Measurements from ENCODE around the gene ZNF675.
"Not testable (repeated sequence)": the region's sequence is repeated elsewhere in the genome, so short reads cannot be mapped to it uniquely, and the experiment has no call there.

Gene ZNF675

GRCh38 chr19:23686621-23687423 is at the start of gene ZNF675:
TSS of gene ZNF675 (minus strand) at chr19:23687212. CDS start at chr19:23687033, 179 bp downstream.
- DNase-seq: peak; percentile 86

- DNase-seq: not testable (repeated sequence)
These were observed 43.9 kb upstream of the ZNF675 start for GRCh38 chr19:23730729-23731465.

GRCh38 chr19:23724161-23724560 is 37.1 kb upstream of the ZNF675 start:
- DNase-seq: not testable (repeated sequence)

DNA sequence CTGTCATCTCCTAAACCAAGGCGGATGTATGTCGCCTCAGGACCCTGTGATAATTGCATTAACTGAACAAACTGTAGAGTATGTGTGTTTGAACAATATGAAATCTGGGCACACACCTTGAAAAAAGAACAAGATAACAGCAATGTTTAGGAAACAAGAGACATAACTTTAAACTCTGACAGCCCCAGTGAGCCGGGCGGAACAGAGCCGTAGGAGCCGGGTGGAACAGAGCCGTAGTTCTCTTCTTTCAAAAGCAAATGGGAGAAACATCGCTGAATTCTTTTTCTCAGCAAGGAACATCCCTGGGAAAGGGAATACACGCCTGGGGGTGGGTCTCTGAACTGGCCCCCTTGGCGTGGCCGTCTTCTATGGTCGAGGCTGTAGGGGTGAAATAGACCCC is 31.8 kb upstream of the ZNF675 start:
- no peak for DNase-seq

DNA sequence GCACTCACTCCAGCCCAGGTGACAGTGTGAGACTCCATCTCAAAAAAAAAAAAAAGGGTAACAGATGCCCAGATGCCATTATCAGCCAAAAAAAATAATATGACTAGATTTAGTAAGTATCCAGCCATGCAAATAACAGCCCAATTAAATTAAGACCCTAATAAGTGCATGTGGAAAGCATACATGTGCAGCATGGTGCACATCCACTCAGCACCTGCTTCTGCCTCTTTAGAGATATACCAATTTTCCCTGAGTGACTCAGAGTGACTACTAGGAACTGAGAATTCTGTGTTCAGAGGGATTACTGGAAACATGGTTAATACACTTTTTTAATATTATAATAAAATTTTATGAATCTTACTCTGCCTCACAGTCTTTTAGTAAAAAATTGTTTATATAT is 29.8 kb upstream of the ZNF675 start:
- no peak for DNase-seq

GRCh38 chr19:23709347-23709746 is 22.3 kb upstream of the ZNF675 start:
- DNase-seq: no peak

DNA sequence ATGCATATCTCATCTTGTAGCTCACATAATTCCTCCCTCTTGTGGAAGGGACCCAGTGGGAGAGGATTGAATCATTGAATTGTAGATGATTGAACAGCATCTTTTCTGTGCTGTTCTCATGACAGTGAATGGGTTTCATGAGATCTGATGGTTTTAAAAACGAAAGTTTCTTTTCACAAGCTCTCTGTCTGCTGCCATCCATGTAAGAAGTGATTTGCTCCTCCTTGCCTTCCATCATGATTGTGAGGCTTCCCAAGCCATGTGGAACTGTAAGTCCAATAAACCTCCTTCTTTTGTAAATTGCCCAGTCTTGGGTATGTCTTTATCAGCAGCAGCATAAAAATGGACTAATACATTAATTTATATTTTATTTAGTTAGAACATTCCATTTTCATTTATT is 19.6 kb upstream of the ZNF675 start:
- no peak for DNase-seq

- no peak for DNase-seq
These were observed 12.5 kb upstream of the ZNF675 start for GRCh38 chr19:23699521-23699860.

DNA sequence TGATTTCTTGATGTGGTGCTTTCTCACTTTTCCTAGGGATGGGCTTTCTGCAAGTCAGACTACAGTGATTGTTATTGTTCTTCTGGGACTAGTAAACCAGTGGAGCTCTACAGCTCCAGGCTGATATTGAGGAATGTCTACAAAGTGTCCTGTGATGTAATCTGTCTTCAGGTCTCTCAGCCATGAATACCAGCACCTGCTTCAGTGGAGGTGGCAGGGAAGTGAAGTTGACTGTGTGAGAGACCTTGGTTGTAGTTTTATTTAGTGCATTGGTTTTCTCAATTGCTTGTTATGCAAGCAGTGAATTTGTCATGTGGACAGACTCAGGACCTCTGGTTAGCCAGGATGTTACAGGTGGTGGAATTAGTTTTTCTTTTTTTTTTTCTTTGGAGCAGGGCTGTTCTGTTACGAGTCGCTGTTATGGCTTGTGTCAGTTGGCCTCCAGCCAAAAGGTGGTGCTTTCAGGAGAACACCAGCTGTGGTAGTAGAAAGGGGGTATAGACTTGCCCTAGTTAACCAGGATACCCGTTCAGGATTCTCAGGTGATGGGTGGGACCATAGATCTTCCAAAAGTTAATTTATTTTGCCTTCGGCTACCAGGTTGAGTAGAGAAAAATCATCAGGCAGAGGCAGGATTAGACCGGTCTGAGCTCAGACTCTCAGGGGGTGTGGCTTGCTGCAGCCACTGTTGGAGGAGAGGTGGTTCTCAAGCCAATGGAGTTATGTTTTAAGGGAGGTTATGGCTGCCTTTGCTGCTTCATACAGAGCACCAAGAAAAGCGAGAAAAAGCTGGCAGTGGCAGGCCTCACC is 11.9 kb upstream of the ZNF675 start:
- no peak for DNase-seq

DNA sequence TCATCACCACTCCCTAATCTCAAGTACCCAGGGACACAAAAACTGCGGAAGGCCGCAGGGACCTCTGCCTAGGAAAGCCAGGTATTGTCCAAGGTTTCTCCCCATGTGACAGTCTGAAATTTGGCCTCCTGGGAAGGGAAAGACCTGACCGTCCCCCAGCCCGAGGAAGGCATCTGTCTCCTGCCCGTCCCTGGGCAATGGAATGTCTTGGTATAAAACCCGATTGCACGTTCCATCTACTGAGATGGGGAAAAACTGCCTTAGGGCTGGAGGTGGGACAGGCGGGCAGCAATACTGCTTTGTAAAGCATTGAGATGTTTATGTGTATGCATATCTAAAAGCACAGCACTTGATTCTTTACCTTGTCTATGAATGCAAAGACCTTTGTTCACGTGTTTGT is 5.9 kb upstream of the ZNF675 start:
- not testable (repeated sequence) for DNase-seq

DNA sequence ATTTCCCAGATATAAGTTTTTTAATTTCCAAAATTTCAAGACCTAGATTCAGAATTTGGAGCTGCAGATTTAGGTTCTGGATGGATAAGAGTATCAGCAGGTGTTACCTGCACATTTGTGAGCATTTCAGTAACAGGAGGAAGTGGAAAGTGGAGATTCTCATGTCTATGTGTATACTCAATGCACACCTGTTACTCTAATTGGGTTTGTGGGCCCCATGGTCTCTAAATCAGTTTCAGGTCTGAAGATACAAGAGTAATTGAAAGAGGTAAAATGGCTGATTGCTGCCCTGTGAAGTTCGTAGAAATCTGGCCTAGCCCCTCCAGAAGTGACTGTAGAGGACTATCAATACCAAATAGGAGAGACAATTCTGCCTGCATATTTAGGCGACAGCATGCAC is 13.9 kb downstream of the ZNF675 start:
- DNase-seq: no peak

DNA sequence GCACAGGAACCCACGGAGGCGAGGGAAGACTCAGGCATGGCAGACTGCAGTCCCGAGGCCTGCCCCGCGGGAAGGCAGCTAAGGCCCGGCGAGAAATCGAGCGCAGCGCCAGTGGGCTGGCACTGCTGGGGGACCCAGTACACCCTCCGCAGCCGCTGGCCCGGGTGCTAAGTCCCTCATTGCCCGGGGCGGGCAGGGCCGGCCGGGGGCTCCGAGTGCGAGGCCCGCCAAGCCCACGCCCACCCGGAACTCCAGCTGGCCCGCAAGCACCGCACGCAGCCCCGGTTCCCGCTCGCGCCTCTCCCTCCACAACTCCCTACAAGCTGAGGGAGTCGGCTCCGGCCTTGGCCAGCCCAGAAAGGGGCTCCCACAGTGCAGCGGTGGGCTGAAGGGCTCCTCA is 18.4 kb downstream of the ZNF675 start:
- DNase-seq: not testable (repeated sequence)

- DNase-seq: no peak
These were observed 21.2 kb downstream of the ZNF675 start for GRCh38 chr19:23665651-23666410.

GRCh38 chr19:23649817-23650216 is 37.2 kb downstream of the ZNF675 start:
- DNase-seq: not testable (repeated sequence)
